HCT116 (cell line): Measurements from ENCODE around the gene RASGRF2. TPM values are rescaled to one million over a fixed set of nuclear protein-coding genes. Genes with fewer than 3 reads are reported as not detected.

ENCODE experiments used
- ATAC-seq: fragments of 200-7000 bp; cut with Tn5 transposase; 2 replicates; pipeline ENCODE4 v1.9.1; 2020; ENCODE audit warnings: mild to moderate bottlenecking, moderate library complexity
- BruUV-seq: library from RNA; stranded (reverse); fragments of 400-500 nt; replicated peaks from 2 replicates; lab custom pipeline; 2021; lab: Mats Ljungman, UMichigan
- CTCF ChIA-PET: fragments of 300-600 bp; sonication (Branson Sonifier 250); formaldehyde crosslinking; loops from one replicate; lab custom pipeline; 2021; ENCODE audit warnings: antibody characterized with exemption; lab: Charles Lee
- POLR2A ChIA-PET: fragments of 300-600, 350-600 bp; sonication (Branson Sonifier 250); formaldehyde crosslinking; loops from one replicate; lab custom pipeline; 2021; ENCODE audit warnings: antibody characterized with exemption; lab: Charles Lee
- RAD21 ChIA-PET, 2 experiments: fragments of 300-600 bp; sonication (Branson Sonifier 250); formaldehyde crosslinking; loops; one replicate each; lab custom pipeline; 2023; ENCODE audit warnings: low total read pairs in 2 of 2; ENCODE audit not compliant: uncharacterized antibody in 2 of 2, unreplicated experiment in 2 of 2, low non-redundant PET in 1 of 2; lab: Charles Lee
- DNase-seq: peaks from one replicate; pipeline ENCODE4 v3.0.0-alpha.2; 2010; ENCODE audit warnings: low read depth, low spot score
- H2AFZ ChIP-seq: fragments of 200-600 bp; shearing (Covaris generic), sonication (generic); 2 replicates; pipeline ENCODE4 v1.6.1; 2017; ENCODE audit warnings: low read depth, mixed run types, mixed read lengths, antibody characterized with exemption, low read length; ENCODE audit not compliant: poor library complexity, severe bottlenecking
- H3K27ac ChIP-seq: 2 replicates; pipeline ENCODE4 v1.5.1; 2012; ENCODE audit warnings: low read depth, low read length
- H3K27me3 ChIP-seq: fragments of 200-600 bp; sonication (generic); 2 replicates; pipeline ENCODE4 v1.6.1; 2016; ENCODE audit warnings: mixed run types, low read length, mixed read lengths; ENCODE audit not compliant: insufficient read depth
- H3K36me3 ChIP-seq, 2 experiments: fragments of 200-500 bp in 1 of 2; fragments of 200-600 bp in 1 of 2; sonication (Bioruptor generic) in 1 of 2; sonication (generic) in 1 of 2; 2 replicates each; pipeline versions ENCODE4 v1.5.1 to v1.6.1; 2014 to 2016; ENCODE audit warnings: low read length in 2 of 2, inconsistent platforms in 1 of 2, mixed read lengths in 1 of 2, mixed run types in 1 of 2; ENCODE audit not compliant: insufficient read depth in 2 of 2, control insufficient read depth in 1 of 2
- H3K4me1 ChIP-seq, 2 experiments: fragments of 200-600 bp in 1 of 2; sonication (generic) in 1 of 2; 2 replicates each; pipeline versions ENCODE4 v1.5.1 to v1.6.1; 2012 to 2017; ENCODE audit warnings: low read length in 2 of 2, inconsistent platforms in 1 of 2, mild to moderate bottlenecking in 1 of 2, mixed read lengths in 1 of 2, mixed run types in 1 of 2, moderate library complexity in 1 of 2; ENCODE audit not compliant: insufficient read depth in 2 of 2, control insufficient read depth in 1 of 2
- H3K4me2 ChIP-seq: fragments of 200-600 bp; sonication (generic); 2 replicates; pipeline ENCODE4 v1.6.1; 2017; ENCODE audit warnings: mixed run types, low read length, mixed read lengths
- H3K4me3 ChIP-seq, 2 experiments: fragments of 200-600 bp in 1 of 2; sonication (generic) in 1 of 2; replicated peaks in 1 of 2; 2 replicates each; pipeline ENCODE4 v1.5.1; 2011 to 2016; ENCODE audit warnings: low read length in 2 of 2, control low read depth in 1 of 2, low read depth in 1 of 2, mild to moderate bottlenecking in 1 of 2, mixed read lengths in 1 of 2, mixed run types in 1 of 2
- H3K79me2 ChIP-seq: fragments of 200-600 bp; sonication (generic); 2 replicates; pipeline ENCODE4 v1.6.1; 2017; ENCODE audit warnings: mild to moderate bottlenecking, mixed run types, low read length, moderate library complexity, mixed read lengths; ENCODE audit not compliant: insufficient read depth
- H3K9ac ChIP-seq: fragments of 200-600 bp; sonication (generic); 2 replicates; pipeline ENCODE4 v1.6.1; 2016; ENCODE audit warnings: low read length, mixed read lengths
- H3K9me2 ChIP-seq: fragments of 200-600 bp; sonication (generic), shearing (Covaris generic); 2 replicates; pipeline ENCODE4 v1.6.1; 2017; ENCODE audit warnings: mixed run types, mild to moderate bottlenecking, moderate library complexity; ENCODE audit not compliant: insufficient read depth
- H3K9me3 ChIP-seq, 2 experiments: fragments of 200-500 bp in 1 of 2; fragments of 200-600 bp in 1 of 2; sonication (Bioruptor generic) in 1 of 2; sonication (generic) in 1 of 2; 2 replicates each; pipeline ENCODE4 v1.6.1; 2014 to 2017; ENCODE audit warnings: low read length in 2 of 2, mixed read lengths in 2 of 2, inconsistent platforms in 1 of 2, low read depth in 1 of 2, mild to moderate bottlenecking in 1 of 2, mixed run types in 1 of 2, moderate library complexity in 1 of 2; ENCODE audit not compliant: control insufficient read depth in 1 of 2, insufficient read depth in 1 of 2
- H4K20me1 ChIP-seq: fragments of 200-600 bp; sonication (generic), shearing (Covaris generic); 2 replicates; pipeline ENCODE4 v1.6.1; 2017; ENCODE audit warnings: mixed run types, mild to moderate bottlenecking, moderate library complexity; ENCODE audit not compliant: insufficient read depth
- CEBPB ChIP-seq: IDR thresholded peaks from 2 replicates; pipeline ENCODE4 v1.6.1; 2012; ENCODE audit warnings: low read depth
- EGR1 ChIP-seq: IDR thresholded peaks from 2 replicates; pipeline ENCODE4 v1.6.1; 2012; ENCODE audit warnings: low read depth
- ELF1 ChIP-seq: IDR thresholded peaks from 2 replicates; pipeline ENCODE4 v1.6.1; 2012; ENCODE audit warnings: low read depth, borderline replicate concordance
- EZH2 ChIP-seq: fragments of 200-600 bp; sonication (generic); IDR thresholded peaks from 2 replicates; pipeline ENCODE4 v1.6.1; 2017; ENCODE audit warnings: antibody characterized with exemption, mixed run types
- JUND ChIP-seq: IDR thresholded peaks from 2 replicates; pipeline ENCODE4 v1.6.1; 2012
- MAX ChIP-seq: IDR thresholded peaks from 2 replicates; pipeline ENCODE4 v1.6.1; 2012
- POLR2A ChIP-seq: IDR thresholded peaks from 2 replicates; pipeline ENCODE4 v1.7.0; 2011; ENCODE audit warnings: borderline replicate concordance; ENCODE audit not compliant: insufficient read depth, insufficient read length; ENCODE audit errors: extremely low read depth
- POLR2AphosphoS5 ChIP-seq: IDR thresholded peaks from 2 replicates; pipeline ENCODE4 v1.6.1; 2011; ENCODE audit warnings: mild to moderate bottlenecking, low read depth, low read length, moderate library complexity
- REST ChIP-seq: IDR thresholded peaks from 2 replicates; pipeline ENCODE4 v1.6.1; 2012; ENCODE audit warnings: low read depth
- SIN3A ChIP-seq: IDR thresholded peaks from 2 replicates; pipeline ENCODE4 v1.6.1; 2012; ENCODE audit warnings: low read depth
- SRF ChIP-seq: IDR thresholded peaks from 2 replicates; pipeline ENCODE4 v1.6.1; 2012; ENCODE audit warnings: low read depth
- YY1 ChIP-seq: IDR thresholded peaks from 2 replicates; pipeline ENCODE4 v1.6.1; 2011; ENCODE audit warnings: low read length, low read depth, moderate library complexity, mild to moderate bottlenecking; ENCODE audit not compliant: insufficient replicate concordance; ENCODE audit errors: extremely low read depth
- ZBTB33 ChIP-seq: IDR thresholded peaks from 2 replicates; pipeline ENCODE4 v1.6.1; 2011; ENCODE audit warnings: mild to moderate bottlenecking, low read length, moderate library complexity; ENCODE audit not compliant: insufficient replicate concordance; ENCODE audit errors: extremely low read depth
- intact Hi-C: fragments of 100-400 bp; cut with micrococcal nuclease; formaldehyde crosslinking; loops from 2 replicates; pipeline ENCODE4 v1.10.0; 2022
- total RNA-seq: library from RNA; stranded (reverse); gene quantifications from one replicate; pipeline ENCODE4 v1.2.1, GENCODE V29; 2021; ENCODE audit not compliant: unreplicated experiment

Gene RASGRF2
- total RNA-seq, 1 experiment from 2014 or later = 0.05 TPM

- Histone ChIP-seq H3K27ac (no peak overlapping the region), H3K27me3 (no peaks in the 10 kb centered on the region), H3K79me2 (no peaks in the 10 kb centered on the region), H3K9me3 (no peaks in the 10 kb centered on the region), H2AFZ (no peak overlapping the region), H3K36me3 (no peaks in the 10 kb centered on the region), H4K20me1 (no peaks in the 10 kb centered on the region), H3K9me2 (no peaks in the 10 kb centered on the region), H3K9ac (no peak overlapping the region), H3K4me1 (no peaks in the 10 kb centered on the region), H3K4me2 (no peak overlapping the region), H3K4me3 (no peak overlapping the region)
- ChIA-PET RAD21 (no interaction called here), POLR2A (no interaction called here), CTCF (no interaction called here)
- no TSS peak for BruUV-seq
- intact Hi-C loops = no loop called here
- DNase-seq = no peak
- no peak for ATAC-seq
- TF ChIP-seq MAX (no peak), EZH2 (no peak), YY1 (no peak), EGR1 (no peak)
Observed at GRCh38 chr5:81187885-81188284, 227.7 kb downstream of the RASGRF2 start.

- POLR2A ChIA-PET = no interaction called here
- Histone ChIP-seq H3K9ac (no peak overlapping the region), H3K4me2 (no peak overlapping the region), H3K4me3 (no peak overlapping the region), H3K4me1 (no peaks in the 10 kb centered on the region), H2AFZ (no peak overlapping the region), H3K79me2 (no peaks in the 10 kb centered on the region), H3K9me2 (no peaks in the 10 kb centered on the region), H3K27ac (no peak overlapping the region), H3K9me3 (no peaks in the 10 kb centered on the region), H3K36me3 (no peaks in the 10 kb centered on the region), H4K20me1 (no peaks in the 10 kb centered on the region), H3K27me3 (no peaks in the 10 kb centered on the region)
- no TSS peak for BruUV-seq
- intact Hi-C loops = no loop called here
- RAD21 ChIA-PET = no interaction called here
- ATAC-seq = no peak
- CTCF ChIA-PET = no interaction called here
- no peak for DNase-seq
- TF ChIP-seq ELF1 (no peak), POLR2AphosphoS5 (no peak), YY1 (no peak), EGR1 (no peak), ZBTB33 (no peak), SRF (no peak), MAX (no peak), SIN3A (no peak), REST (no peak), CEBPB (no peak), JUND (no peak), POLR2A (no peak)
Observed at GRCh38 chr5:81188962-81189361, 228.8 kb downstream of the RASGRF2 start.
